MM.1S (cell line): ENCODE measurements around the gene SELENOF.
"Not testable (repeated sequence)": the region's sequence is repeated elsewhere in the genome, so short reads cannot be mapped to it uniquely, and the experiment has no call there.

ENCODE experiments used
- DNase-seq: peaks from one replicate; pipeline ENCODE4 v3.0.0-alpha.2; 2015
- H2AFZ ChIP-seq: fragments of 300-600 bp; sonication (generic); 2 replicates; pipeline ENCODE4 v1.6.0; 2016; ENCODE audit warnings: antibody characterized with exemption, low read length
- H3F3A ChIP-seq: fragments of 300-600 bp; sonication (generic); 2 replicates; pipeline ENCODE4 v1.6.1; 2016; ENCODE audit warnings: mild to moderate bottlenecking, antibody characterized with exemption, low read length, moderate library complexity, mixed read lengths; ENCODE audit not compliant: insufficient read depth
- H3K27ac ChIP-seq: fragments of 300-600 bp; sonication (generic); 2 replicates; pipeline ENCODE4 v1.5.1; 2016; ENCODE audit warnings: mild to moderate bottlenecking, low read length
- H3K27me3 ChIP-seq: fragments of 300-600 bp; sonication (generic); replicated peaks from 2 replicates; pipeline ENCODE4 v1.6.0; 2016; ENCODE audit warnings: low read length; ENCODE audit not compliant: insufficient read depth
- H3K36me3 ChIP-seq: fragments of 300-600 bp; sonication (generic); replicated peaks from 2 replicates; pipeline ENCODE4 v1.6.1; 2016; ENCODE audit warnings: mild to moderate bottlenecking, low read length, mixed read lengths; ENCODE audit not compliant: insufficient read depth
- H3K4me1 ChIP-seq: fragments of 300-600 bp; sonication (generic); 2 replicates; pipeline ENCODE4 v1.6.1; 2016; ENCODE audit warnings: low read length, mixed read lengths
- H3K4me2 ChIP-seq: fragments of 300-600 bp; sonication (generic); 2 replicates; pipeline ENCODE4 v1.6.0; 2016; ENCODE audit warnings: low read depth, low read length
- H3K4me3 ChIP-seq: fragments of 300-600 bp; sonication (generic); 2 replicates; pipeline ENCODE4 v1.5.1; 2016; ENCODE audit warnings: low read length, mixed read lengths
- H3K79me2 ChIP-seq: fragments of 300-600 bp; sonication (generic); 2 replicates; pipeline ENCODE4 v1.6.1; 2016; ENCODE audit warnings: mixed run types, low read length, mixed read lengths
- H3K9ac ChIP-seq: fragments of 300-600 bp; sonication (generic); 2 replicates; pipeline ENCODE4 v1.6.1; 2016; ENCODE audit warnings: low read length, mixed read lengths
- H3K9me2 ChIP-seq: fragments of 300-600 bp; sonication (generic); replicated peaks from 2 replicates; pipeline ENCODE4 v1.6.1; 2016; ENCODE audit warnings: mild to moderate bottlenecking, low read length, mixed read lengths; ENCODE audit not compliant: insufficient read depth
- H3K9me3 ChIP-seq: fragments of 300-600 bp; sonication (generic); replicated peaks from 2 replicates; pipeline ENCODE4 v1.6.1; 2016; ENCODE audit warnings: mild to moderate bottlenecking, low read length, mixed read lengths; ENCODE audit not compliant: insufficient read depth
- H4K20me1 ChIP-seq: fragments of 300-600 bp; sonication (generic); 2 replicates; pipeline ENCODE4 v1.6.1; 2016; ENCODE audit warnings: mild to moderate bottlenecking, low read length, moderate library complexity, mixed read lengths; ENCODE audit not compliant: insufficient read depth
- EZH2 ChIP-seq: fragments of 300-600 bp; sonication (generic); optimal IDR thresholded peaks from 2 replicates; pipeline ENCODE3; 2017; ENCODE audit warnings: low read depth, mild to moderate bottlenecking, antibody characterized with exemption, low read length, mixed read lengths
- EZH2phosphoT487 ChIP-seq: fragments of 300-600 bp; sonication (generic); IDR thresholded peaks from 2 replicates; pipeline ENCODE4 v1.6.1; 2018; ENCODE audit warnings: antibody characterized with exemption, low read length
- TF ChIP-seq, protein P1 (sequence below): fragments of 300-600 bp; sonication (generic); IDR thresholded peaks from 2 replicates; pipeline ENCODE4 v1.5.1; 2016; ENCODE audit warnings: antibody characterized with exemption, low read length, mixed read lengths

The SELENOF gene

DNA sequence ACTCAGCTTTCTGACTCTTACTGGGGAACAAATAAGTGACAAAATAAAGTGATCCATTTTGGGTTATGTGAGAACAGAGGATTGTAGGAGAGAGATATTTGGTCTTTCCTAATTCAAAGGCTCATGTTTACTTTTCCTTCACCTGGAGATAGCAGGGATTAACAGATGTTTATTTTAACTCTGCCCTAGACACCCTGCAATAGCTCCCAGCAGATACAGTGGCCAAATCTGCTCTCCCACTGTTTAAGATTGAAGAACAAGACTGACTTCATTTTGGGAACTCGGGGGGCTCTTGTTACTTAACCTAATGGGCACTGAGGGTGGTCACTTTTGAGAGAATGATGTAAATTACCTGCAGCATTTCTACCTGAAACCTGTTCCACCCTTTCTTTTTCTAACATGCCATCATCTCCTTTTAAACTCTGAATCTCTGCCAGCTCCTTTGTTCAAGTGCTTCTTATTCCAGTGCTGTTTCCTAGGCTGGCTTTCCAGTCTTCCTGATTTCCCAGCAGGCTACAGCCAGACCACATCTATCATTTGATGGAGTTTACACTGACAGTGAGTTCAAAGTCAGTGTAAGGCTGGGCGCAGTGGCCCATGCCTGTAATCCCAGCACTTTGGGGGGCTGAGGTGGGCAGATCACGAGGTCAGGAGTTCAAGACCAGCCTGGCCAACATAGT is 90.0 kb downstream of the SELENOF start:
- no peak overlapping the region for H3K9ac ChIP-seq
- no peak for TF ChIP-seq EZH2
- no peak for TF ChIP-seq EZH2phosphoT487
- TF ChIP-seq, protein P1, sequence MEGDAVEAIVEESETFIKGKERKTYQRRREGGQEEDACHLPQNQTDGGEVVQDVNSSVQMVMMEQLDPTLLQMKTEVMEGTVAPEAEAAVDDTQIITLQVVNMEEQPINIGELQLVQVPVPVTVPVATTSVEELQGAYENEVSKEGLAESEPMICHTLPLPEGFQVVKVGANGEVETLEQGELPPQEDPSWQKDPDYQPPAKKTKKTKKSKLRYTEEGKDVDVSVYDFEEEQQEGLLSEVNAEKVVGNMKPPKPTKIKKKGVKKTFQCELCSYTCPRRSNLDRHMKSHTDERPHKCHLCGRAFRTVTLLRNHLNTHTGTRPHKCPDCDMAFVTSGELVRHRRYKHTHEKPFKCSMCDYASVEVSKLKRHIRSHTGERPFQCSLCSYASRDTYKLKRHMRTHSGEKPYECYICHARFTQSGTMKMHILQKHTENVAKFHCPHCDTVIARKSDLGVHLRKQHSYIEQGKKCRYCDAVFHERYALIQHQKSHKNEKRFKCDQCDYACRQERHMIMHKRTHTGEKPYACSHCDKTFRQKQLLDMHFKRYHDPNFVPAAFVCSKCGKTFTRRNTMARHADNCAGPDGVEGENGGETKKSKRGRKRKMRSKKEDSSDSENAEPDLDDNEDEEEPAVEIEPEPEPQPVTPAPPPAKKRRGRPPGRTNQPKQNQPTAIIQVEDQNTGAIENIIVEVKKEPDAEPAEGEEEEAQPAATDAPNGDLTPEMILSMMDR = no peak
- no peaks in the 10 kb centered on the region for H3F3A ChIP-seq
- DNase-seq = no peak
- no peak overlapping the region for H2AFZ ChIP-seq
- H3K4me1 ChIP-seq = no peaks in the 10 kb centered on the region
- no peaks in the 10 kb centered on the region for H3K36me3 ChIP-seq
- no peak overlapping the region for H3K4me2 ChIP-seq
- H3K9me3 ChIP-seq = no peaks in the 10 kb centered on the region
- H3K27ac ChIP-seq = no peak overlapping the region
- H4K20me1 ChIP-seq = no peaks in the 10 kb centered on the region
- H3K79me2 ChIP-seq = no peaks in the 10 kb centered on the region
- no peaks in the 10 kb centered on the region for H3K9me2 ChIP-seq
- no peak overlapping the region for H3K4me3 ChIP-seq
- no peaks in the 10 kb centered on the region for H3K27me3 ChIP-seq

DNA sequence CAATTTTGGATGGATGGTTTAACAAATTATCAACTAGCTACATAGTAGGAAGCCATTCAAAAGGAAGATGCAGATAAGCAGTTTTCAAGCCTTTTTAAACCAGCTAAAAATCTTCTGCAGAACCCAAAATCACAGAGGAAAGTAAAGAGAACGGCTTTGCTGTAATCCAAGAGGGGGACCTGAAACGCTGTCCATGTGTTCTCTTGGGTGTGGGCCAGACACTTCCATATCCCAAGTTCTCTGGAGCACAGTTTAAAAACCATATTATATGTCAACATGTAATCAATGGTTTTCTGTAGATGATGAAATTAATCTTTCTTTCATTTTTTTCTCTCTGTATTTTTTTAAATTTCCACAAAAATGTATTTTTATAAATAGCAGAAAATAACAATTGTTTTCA is 90.5 kb downstream of the SELENOF start:
- Histone ChIP-seq H2AFZ (no peak overlapping the region), H3K9me2 (no peaks in the 10 kb centered on the region), H3K4me1 (no peaks in the 10 kb centered on the region), H3K27me3 (no peaks in the 10 kb centered on the region), H3K9ac (no peak overlapping the region), H3F3A (no peaks in the 10 kb centered on the region), H3K27ac (no peak overlapping the region), H3K79me2 (no peaks in the 10 kb centered on the region), H4K20me1 (no peaks in the 10 kb centered on the region), H3K4me3 (no peak overlapping the region), H3K9me3 (no peaks in the 10 kb centered on the region), H3K36me3 (no peaks in the 10 kb centered on the region), H3K4me2 (no peak overlapping the region)
- TF ChIP-seq EZH2phosphoT487 = no peak
- TF ChIP-seq EZH2 = no peak
- DNase-seq = no peak

DNA sequence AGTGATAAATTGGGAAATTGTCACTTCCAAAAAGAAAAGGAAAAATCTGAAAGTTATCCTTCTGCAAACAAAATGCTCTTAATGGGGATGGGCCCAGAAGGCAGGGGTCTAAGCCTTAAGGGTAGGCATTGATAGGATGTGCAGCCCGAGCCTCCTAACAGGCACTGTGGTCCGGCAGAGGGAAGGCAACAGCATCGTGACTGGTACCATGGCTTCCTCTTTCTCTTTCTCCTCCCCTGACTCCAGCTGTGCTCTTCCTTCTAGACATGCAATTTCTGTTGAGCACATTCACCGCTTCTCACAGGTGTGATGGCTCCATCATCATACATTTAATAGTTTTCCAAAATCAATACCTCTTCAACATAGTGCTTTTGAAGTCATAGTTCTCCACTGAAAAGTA is 91.5 kb downstream of the SELENOF start:
- Histone ChIP-seq H4K20me1 (no peaks in the 10 kb centered on the region), H2AFZ (no peak overlapping the region), H3K27ac (no peak overlapping the region), H3K9ac (no peak overlapping the region), H3K4me3 (no peak overlapping the region), H3F3A (no peaks in the 10 kb centered on the region), H3K9me3 (no peaks in the 10 kb centered on the region), H3K9me2 (no peaks in the 10 kb centered on the region), H3K27me3 (no peaks in the 10 kb centered on the region), H3K79me2 (no peaks in the 10 kb centered on the region), H3K36me3 (no peaks in the 10 kb centered on the region), H3K4me2 (no peak overlapping the region), H3K4me1 (no peaks in the 10 kb centered on the region)
- no peak for DNase-seq
- TF ChIP-seq, protein P1 = no peak
- TF ChIP-seq EZH2phosphoT487 (no peak), EZH2 (no peak)

DNA sequence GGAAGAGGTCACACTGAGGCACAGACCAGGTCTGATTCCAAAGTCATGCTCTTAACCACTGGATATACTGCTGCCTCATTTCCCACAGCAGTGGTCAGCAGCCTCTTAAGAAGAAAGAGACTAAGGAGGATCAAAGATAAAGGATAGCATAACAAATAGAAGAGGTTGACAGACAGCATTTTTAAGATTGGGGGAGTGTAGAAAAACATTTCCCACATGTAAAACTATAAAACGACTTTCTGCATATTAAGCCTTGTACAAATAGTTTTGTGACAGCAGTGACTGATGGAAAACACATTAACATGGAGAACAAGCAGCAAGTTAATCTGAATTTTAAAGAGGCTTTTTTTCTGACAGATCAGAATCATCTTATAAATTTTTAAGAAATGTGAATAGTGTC is 92.0 kb downstream of the SELENOF start:
- Histone ChIP-seq H3K27ac (no peak overlapping the region), H3K4me1 (no peaks in the 10 kb centered on the region), H3K79me2 (no peaks in the 10 kb centered on the region), H4K20me1 (no peaks in the 10 kb centered on the region), H3K36me3 (no peaks in the 10 kb centered on the region), H3K4me3 (no peak overlapping the region), H3K9ac (no peak overlapping the region), H3K9me2 (no peaks in the 10 kb centered on the region), H2AFZ (no peak overlapping the region), H3K4me2 (no peak overlapping the region), H3F3A (no peaks in the 10 kb centered on the region), H3K27me3 (no peaks in the 10 kb centered on the region), H3K9me3 (no peaks in the 10 kb centered on the region)
- no peak for DNase-seq
- TF ChIP-seq EZH2 (no peak), EZH2phosphoT487 (no peak)
- TF ChIP-seq, protein P1 = no peak

DNA sequence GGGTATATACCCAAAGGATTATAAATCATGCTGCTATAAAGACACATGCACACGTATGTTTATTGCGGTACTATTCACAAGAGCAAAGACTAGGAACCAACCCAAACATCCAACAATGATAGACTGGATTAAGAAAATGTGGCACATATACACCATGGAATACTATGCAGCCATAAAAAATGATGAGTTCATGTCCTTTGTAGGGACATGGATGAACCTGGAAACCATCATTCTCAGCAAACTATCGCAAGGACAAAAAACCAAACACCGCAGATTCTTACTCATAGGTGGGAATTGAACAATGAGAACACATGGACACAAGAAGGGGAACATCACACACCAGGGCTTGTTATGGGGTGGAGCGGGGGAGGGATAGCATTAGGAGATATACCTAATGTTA is 94.0 kb downstream of the SELENOF start:
- H3K9ac ChIP-seq, H4K20me1 ChIP-seq, H3K4me3 ChIP-seq, H3F3A ChIP-seq, H3K4me1 ChIP-seq, H2AFZ ChIP-seq, H3K9me2 ChIP-seq, H3K27ac ChIP-seq, H3K36me3 ChIP-seq, H3K27me3 ChIP-seq, H3K4me2 ChIP-seq, H3K9me3 ChIP-seq, DNase-seq, H3K79me2 ChIP-seq: not testable (repeated sequence)
